GM12874 (cell line): ENCODE results near the gene PMF1.

Source experiments
- TF ChIP-seq, protein P1 (sequence below): IDR thresholded peaks from 2 replicates; pipeline ENCODE4 v1.5.1; 2011; ENCODE audit warnings: low read depth, mild to moderate bottlenecking, control low read depth, low read length, moderate library complexity; ENCODE audit not compliant: insufficient read depth

The PMF1 gene

DNA sequence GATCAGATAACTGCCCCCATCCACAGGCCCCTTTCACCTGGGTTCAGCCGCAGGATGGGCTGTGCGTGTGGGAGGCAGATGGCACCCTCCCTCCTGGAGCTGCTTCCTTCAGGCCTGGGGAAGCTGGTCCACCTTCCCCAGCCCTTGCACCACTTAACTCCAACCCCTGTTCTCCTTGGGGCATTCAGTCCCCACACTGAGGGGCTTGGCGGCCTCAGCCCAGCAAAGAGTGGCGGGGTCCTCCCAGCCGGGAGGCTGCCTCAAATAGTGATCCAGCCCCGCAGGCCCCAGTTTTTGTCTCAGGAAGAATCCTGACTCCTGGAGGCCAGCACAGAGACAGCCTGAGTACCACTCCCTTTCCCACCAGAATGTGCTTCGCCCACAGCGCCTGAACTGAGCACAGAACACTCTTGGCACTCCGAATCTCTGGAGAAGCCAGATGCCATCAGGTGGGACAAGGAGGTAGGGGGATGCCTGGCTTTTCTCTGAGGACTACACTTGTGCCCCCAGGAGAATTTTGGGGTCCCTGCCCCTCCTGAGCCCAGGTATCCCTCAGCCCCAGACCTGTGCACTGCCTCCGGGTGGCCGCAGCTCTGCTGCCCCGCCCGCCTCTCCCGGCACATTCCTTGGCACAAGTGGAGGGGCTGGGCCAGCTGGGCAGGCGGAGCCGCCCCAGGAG lies 34.1 kb downstream of the PMF1 start:
- TF ChIP-seq, protein P1, sequence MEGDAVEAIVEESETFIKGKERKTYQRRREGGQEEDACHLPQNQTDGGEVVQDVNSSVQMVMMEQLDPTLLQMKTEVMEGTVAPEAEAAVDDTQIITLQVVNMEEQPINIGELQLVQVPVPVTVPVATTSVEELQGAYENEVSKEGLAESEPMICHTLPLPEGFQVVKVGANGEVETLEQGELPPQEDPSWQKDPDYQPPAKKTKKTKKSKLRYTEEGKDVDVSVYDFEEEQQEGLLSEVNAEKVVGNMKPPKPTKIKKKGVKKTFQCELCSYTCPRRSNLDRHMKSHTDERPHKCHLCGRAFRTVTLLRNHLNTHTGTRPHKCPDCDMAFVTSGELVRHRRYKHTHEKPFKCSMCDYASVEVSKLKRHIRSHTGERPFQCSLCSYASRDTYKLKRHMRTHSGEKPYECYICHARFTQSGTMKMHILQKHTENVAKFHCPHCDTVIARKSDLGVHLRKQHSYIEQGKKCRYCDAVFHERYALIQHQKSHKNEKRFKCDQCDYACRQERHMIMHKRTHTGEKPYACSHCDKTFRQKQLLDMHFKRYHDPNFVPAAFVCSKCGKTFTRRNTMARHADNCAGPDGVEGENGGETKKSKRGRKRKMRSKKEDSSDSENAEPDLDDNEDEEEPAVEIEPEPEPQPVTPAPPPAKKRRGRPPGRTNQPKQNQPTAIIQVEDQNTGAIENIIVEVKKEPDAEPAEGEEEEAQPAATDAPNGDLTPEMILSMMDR = no peak

DNA sequence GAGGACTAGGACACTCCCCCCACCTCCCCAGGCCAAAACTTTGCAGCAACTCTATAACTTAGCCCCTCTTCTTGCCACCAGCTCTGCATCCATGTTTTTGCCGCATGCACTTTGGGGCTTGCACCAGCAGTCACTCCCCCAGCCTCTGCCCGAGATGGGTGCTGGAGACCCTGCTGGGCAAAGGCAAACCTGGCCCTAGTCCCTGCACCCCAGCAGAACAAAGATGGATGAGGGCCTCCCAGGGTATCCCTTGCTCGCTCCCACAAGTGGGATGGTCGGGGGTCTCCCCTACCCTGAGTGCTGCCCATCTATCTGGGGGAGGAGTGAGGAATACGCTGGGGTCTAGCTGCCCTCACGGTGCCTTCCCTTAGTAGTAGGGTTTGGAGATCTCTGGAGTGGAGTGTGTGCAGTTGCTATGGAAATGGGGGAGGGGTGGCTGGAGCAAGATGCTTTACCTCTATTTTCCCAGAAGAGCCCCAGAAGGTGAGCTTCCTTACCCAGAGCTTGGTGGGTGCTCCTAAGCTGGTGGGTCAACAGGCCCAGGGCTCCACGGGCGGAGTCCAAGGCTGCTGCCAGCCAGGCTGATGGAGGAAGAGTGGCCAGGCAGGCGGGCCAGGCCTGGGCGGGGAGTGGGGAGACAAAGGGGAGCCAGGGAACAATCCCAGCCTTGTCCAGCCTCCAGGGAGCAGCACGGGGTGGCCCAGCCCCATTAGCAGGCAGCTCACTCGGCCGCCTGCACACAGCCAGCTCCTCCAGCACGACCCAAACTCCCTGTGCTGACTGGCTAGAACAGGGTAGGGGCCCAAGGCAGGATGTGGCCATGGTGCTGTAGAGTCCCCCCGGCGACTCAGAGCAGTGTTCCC lies 34.9 kb downstream of the PMF1 start, which contains the start of gene PAQR6:
Gene PAQR6 (minus strand): TSS at position 597 of the 863 bp plus-strand sequence. CDS start 1,325 bp downstream, outside the sequence.
- TF ChIP-seq, protein P1 = no peak

DNA sequence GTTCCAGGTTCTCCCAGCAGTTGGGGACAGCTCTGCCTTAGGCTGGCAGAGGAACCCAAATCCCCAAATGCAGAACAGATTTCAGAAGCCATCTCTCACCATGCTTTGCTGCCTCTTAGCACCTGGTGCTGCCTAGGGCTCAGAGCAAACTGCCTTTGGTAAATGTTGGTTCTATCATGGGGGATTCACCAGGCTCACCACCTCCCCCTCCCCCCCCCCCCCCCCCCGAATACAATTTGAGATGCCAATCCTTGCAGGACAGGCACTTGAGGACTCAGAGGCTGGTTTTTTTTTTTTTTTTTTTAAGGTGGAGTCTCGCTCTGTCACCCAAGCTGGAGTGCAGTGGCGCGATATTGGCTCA lies 35.5 kb downstream of the PMF1 start:
- TF ChIP-seq, protein P1 = no peak

DNA sequence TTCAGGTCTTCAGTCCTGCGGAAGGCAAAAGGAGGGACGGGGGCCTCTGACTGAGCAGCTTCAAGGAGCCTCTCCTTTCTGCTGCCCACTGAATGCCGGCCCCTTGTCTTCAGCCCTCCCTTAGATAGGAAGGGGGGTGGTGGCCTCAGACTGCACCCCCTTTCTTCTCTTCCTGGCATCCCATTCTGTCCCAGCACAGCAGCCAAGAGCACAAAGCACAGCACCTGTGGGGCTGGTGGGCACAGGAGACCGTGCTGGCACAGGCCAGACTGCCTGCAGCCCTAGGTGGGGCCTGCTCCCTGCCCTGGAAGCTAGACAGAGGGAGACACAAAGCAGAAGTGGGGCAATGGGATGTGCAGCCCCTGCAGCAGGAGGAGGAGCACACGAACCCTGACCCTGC lies 36.8 kb downstream of the PMF1 start:
- TF ChIP-seq, protein P1 = no peak

DNA sequence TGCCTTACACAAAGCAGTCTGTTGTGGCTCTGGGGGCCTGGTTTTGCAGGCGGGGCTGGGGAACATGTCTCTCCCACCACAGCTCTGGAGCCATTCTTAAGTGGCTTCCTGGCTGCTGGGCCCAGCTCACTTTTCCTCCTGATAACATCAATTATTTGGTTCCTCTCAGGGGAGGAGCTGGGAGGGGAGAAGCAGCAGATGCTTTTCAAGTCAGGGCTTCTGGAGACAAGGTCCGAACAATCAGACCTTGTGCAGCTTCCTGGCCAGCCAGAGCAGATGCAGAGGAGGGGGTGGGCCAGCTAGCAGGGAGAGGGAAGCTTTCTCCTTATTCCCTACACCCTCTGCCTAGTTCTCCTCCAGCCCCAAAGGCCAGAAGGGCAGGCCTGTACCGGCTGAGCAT lies 38.7 kb downstream of the PMF1 start:
- TF ChIP-seq, protein P1 = no peak

DNA sequence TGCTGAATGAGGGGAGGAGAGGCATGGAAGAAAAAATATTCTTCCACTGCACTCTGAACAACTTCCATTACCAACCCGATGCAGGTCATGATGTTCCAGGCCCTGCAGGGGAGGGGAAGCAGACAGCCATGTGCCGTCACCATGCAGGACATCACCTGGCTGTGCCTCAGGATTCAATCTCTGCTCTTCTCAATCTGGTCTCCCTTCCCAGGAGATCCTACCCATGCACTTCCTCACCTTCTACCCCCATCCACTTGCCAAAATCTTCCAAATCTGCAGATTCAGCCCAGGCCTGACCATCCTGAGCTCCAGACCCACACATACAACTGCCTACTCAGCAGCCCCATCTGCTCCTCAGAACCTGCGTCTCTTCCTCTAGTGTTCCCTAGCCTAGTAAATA lies 40.8 kb downstream of the PMF1 start:
- TF ChIP-seq, protein P1 = no peak

DNA sequence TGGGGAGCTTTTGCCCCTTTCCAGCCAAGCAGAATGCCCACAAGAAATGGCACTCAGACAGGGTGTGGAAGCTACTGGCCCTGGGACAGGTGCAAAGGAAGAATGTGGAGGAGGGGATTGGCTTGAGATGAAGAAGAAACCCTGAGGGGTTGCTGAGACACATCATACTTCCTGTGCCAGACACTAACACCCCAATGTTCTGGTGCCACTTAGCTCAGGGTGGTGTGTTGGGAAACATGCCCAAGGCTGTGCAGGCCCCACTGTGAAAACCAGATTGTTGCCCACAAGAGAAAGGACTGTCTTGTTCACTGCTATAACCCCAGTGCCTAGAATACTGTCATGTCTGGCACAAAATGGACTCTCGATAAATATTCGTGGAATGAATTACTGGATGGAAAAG lies 44.9 kb downstream of the PMF1 start:
- TF ChIP-seq, protein P1 = no peak
